GM18498 (cell line): Measurements from ENCODE around the gene LYPD4.

Experiments used
- ATAC-seq: cut with Tn5 transposase; IDR thresholded peaks from one replicate; pipeline ENCODE4 v1.9.1; 2021; ENCODE audit warnings: mild to moderate bottlenecking, moderate library complexity; ENCODE audit not compliant: unreplicated experiment

LYPD4 gene

GRCh38 chr19:41853344-41853743 is 8.9 kb upstream of the LYPD4 start:
- no peak for ATAC-seq

- no peak for ATAC-seq
Observed at GRCh38 chr19:41851456-41851855, 7.0 kb upstream of the LYPD4 start.

- no peak for ATAC-seq
Observed at GRCh38 chr19:41850381-41850780, 5.9 kb upstream of the LYPD4 start.

GRCh38 chr19:41849067-41849466 is 4.6 kb upstream of the LYPD4 start:
- ATAC-seq = no peak

GRCh38 chr19:41848666-41849065 is 4.2 kb upstream of the LYPD4 start:
- ATAC-seq = no peak

- ATAC-seq = no peak
Observed at GRCh38 chr19:41847351-41848105, 3.0 kb upstream of the LYPD4 start.

- ATAC-seq = no peak
Observed at GRCh38 chr19:41845051-41845590, 638 bp upstream of the LYPD4 start.

GRCh38 chr19:41845001-41845050 is 343 bp upstream of the LYPD4 start, which contains the start of gene DMRTC2:
TSS of gene DMRTC2 (plus strand) at chr19:41845042. CDS start at chr19:41847429, 2,387 bp downstream.
- no peak for ATAC-seq

- no peak for ATAC-seq
Observed at GRCh38 chr19:41843371-41843770, 1.1 kb downstream of the LYPD4 start.

- ATAC-seq = no peak
Observed at GRCh38 chr19:41839211-41839610, 5.3 kb downstream of the LYPD4 start.

- ATAC-seq = no peak
Observed at GRCh38 chr19:41837981-41838708, 6.3 kb downstream of the LYPD4 start.

- no peak for ATAC-seq
Observed at GRCh38 chr19:41821003-41821735, 23.3 kb downstream of the LYPD4 start.

GRCh38 chr19:41816761-41817160 is 27.7 kb downstream of the LYPD4 start:
- no peak for ATAC-seq

- no peak for ATAC-seq
Observed at GRCh38 chr19:41815301-41815700, 29.2 kb downstream of the LYPD4 start.

- no peak for ATAC-seq
Observed at GRCh38 chr19:41813911-41814310, 30.6 kb downstream of the LYPD4 start.

- no peak for ATAC-seq
Observed at GRCh38 chr19:41811981-41812380, 32.5 kb downstream of the LYPD4 start.

GRCh38 chr19:41811036-41811435 is 33.4 kb downstream of the LYPD4 start:
- ATAC-seq = no peak

- ATAC-seq = no peak
Observed at GRCh38 chr19:41810301-41810700, 34.2 kb downstream of the LYPD4 start.

GRCh38 chr19:41808663-41809566 is 35.6 kb downstream of the LYPD4 start:
- no peak for ATAC-seq

GRCh38 chr19:41807176-41807575 is 37.3 kb downstream of the LYPD4 start:
- ATAC-seq = no peak

GRCh38 chr19:41804336-41804735 is 40.1 kb downstream of the LYPD4 start:
- no peak for ATAC-seq
